ENCODE results near the gene LONP1.

The LONP1 gene

DNA sequence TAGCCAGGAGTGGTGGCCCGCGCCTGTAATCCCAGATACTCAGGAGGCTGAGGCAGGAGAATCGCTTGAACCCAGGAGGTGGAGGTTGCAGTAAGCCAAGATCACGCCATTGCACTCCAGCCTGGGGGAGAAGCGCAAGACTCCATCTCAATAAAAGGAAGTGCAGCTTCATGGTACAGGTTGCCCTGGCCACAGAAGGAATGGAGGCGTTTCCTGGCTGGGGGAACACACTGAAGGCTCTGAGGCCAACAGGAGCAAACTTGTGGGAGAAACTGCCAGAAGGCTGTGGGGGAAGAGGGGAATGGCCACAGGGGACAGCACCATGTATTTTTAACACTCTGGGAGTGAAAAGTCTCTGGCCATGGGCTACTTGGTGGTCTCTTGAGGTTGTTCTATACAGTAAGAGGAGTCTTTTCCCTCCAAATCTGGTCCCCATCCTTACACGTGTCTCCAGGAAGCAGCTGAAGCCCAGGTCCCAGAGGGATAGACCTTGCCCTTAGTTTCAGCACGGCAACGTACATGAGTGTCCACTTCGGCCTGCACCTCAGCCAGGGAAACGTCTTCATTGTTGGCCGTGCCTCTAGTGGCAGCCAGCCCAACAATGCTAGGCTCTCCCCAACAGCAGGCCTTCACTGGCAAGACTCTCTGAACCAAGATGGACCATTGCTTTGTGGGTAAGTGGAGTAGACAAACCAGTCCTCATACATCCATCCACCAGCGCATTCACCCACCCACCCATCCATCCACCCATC is 47.1 kb downstream of the LONP1 start:
- H3K4me3 ChIP-seq (ENCODE audit: low read depth, low read length): no peak overlapping the region
- TF ChIP-seq, protein P1, sequence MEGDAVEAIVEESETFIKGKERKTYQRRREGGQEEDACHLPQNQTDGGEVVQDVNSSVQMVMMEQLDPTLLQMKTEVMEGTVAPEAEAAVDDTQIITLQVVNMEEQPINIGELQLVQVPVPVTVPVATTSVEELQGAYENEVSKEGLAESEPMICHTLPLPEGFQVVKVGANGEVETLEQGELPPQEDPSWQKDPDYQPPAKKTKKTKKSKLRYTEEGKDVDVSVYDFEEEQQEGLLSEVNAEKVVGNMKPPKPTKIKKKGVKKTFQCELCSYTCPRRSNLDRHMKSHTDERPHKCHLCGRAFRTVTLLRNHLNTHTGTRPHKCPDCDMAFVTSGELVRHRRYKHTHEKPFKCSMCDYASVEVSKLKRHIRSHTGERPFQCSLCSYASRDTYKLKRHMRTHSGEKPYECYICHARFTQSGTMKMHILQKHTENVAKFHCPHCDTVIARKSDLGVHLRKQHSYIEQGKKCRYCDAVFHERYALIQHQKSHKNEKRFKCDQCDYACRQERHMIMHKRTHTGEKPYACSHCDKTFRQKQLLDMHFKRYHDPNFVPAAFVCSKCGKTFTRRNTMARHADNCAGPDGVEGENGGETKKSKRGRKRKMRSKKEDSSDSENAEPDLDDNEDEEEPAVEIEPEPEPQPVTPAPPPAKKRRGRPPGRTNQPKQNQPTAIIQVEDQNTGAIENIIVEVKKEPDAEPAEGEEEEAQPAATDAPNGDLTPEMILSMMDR (IDR thresholded peaks at IDR 0.05; ENCODE audit: low read depth, low read length): no peak
- TF ChIP-seq POLR2A (IDR thresholded peaks at IDR 0.05; ENCODE audit: extremely low read depth, insufficient read length): no peak
- no peak for TF ChIP-seq MAX (IDR thresholded peaks at IDR 0.05; ENCODE audit: low read depth, low read length)
- TF ChIP-seq MYC (IDR thresholded peaks at IDR 0.05; ENCODE audit: low read depth, low read length): no peak
- DNase-seq (ENCODE audit: low read depth): no peak

DNA sequence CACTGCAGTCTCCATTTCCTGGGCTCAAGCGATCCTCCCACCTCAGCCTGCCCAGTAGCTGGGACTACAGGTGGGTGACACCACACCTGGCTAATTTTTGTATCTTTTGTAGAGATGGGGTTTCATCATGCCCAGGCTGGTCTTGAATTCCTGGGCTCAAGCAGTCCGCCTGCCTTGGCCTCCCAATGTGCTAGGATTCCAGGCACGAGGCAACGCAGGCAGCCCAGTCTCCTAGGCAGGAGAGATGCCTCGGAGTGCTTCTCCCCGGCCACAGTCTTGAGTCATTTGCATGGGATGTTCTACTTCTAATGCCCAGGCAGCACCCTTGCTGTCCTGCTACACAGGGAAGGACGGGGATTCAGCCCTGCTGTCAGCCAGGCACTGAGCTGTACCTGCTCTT is 48.3 kb downstream of the LONP1 start:
- no peak for DNase-seq (ENCODE audit: low read depth)
- no peak for TF ChIP-seq MAX (IDR thresholded peaks at IDR 0.05; ENCODE audit: low read depth, low read length)
- no peak for TF ChIP-seq MYC (IDR thresholded peaks at IDR 0.05; ENCODE audit: low read depth, low read length)
- TF ChIP-seq, protein P1 (IDR thresholded peaks at IDR 0.05; ENCODE audit: low read depth, low read length): no peak
- no peak for TF ChIP-seq POLR2A (IDR thresholded peaks at IDR 0.05; ENCODE audit: extremely low read depth, insufficient read length)
- H3K4me3 ChIP-seq (ENCODE audit: low read depth, low read length): no peak overlapping the region

GRCh38 chr19:5669212-5669611 is 50.7 kb downstream of the LONP1 start:
- no peak overlapping the region for H3K4me3 ChIP-seq (ENCODE audit: low read depth, low read length)
- TF ChIP-seq POLR2A (IDR thresholded peaks at IDR 0.05; ENCODE audit: extremely low read depth, insufficient read length) (no peak), MYC (IDR thresholded peaks at IDR 0.05; ENCODE audit: low read depth, low read length) (no peak), MAX (IDR thresholded peaks at IDR 0.05; ENCODE audit: low read depth, low read length) (no peak)
- TF ChIP-seq, protein P1 (IDR thresholded peaks at IDR 0.05; ENCODE audit: low read depth, low read length): no peak
- DNase-seq (ENCODE audit: low read depth): no peak

GRCh38 chr19:5667751-5668271 is 52.1 kb downstream of the LONP1 start:
- H3K4me3 ChIP-seq (ENCODE audit: low read depth, low read length): no peak overlapping the region
- DNase-seq (ENCODE audit: low read depth): no peak
- TF ChIP-seq MAX (IDR thresholded peaks at IDR 0.05; ENCODE audit: low read depth, low read length): no peak
- TF ChIP-seq, protein P1 (IDR thresholded peaks at IDR 0.05; ENCODE audit: low read depth, low read length): no peak
- no peak for TF ChIP-seq MYC (IDR thresholded peaks at IDR 0.05; ENCODE audit: low read depth, low read length)
- TF ChIP-seq POLR2A (IDR thresholded peaks at IDR 0.05; ENCODE audit: extremely low read depth, insufficient read length): no peak

DNA sequence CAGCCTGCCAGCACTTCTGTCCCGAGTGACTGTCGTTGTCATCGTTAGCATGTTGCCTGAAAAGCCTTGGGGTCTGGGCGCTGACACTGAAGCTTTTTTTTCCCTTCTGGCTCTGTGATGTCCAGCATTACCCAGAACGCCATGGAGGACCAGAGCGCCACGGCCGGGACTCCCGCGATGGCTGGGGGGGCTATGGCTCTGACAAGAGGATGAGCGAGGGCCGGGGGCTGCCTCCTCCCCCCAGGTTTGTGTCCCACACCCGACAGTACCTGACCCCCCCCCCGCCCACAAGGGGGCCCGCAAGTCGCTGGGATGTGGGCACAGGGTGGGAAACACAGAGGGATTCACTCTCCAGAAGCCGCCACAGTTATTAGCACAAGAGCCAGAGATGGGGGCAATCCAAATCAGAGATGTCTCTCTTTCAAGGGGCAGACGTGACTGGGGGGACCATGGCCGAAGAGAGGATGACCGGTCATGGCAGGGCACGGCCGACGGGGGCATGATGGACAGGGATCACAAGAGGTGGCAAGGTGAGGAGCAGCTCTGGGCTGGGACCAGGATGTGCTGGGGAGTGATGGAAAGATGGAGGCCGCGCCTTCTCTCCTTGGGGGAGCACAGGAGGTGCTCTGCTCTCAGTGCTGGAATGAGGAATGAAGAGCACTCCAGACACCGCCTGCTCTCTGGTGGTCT is 52.9 kb downstream of the LONP1 start:
- TF ChIP-seq POLR2A (IDR thresholded peaks at IDR 0.05; ENCODE audit: extremely low read depth, insufficient read length) (no peak), MYC (IDR thresholded peaks at IDR 0.05; ENCODE audit: low read depth, low read length) (no peak), MAX (IDR thresholded peaks at IDR 0.05; ENCODE audit: low read depth, low read length) (no peak)
- TF ChIP-seq, protein P1 (IDR thresholded peaks at IDR 0.05; ENCODE audit: low read depth, low read length): no peak
- no peak overlapping the region for H3K4me3 ChIP-seq (ENCODE audit: low read depth, low read length)
- no peak for DNase-seq (ENCODE audit: low read depth)

Measured in NB4 (cell line).